HAP-1 (cell line): ENCODE data around the gene PKN3.
"Not testable (repeated sequence)": the region's sequence is repeated elsewhere in the genome, so short reads cannot be mapped to it uniquely, and the experiment has no call there.

Experiments
- DNase-seq, 2 experiments: peaks; one replicate each; pipeline ENCODE4 v3.0.0-alpha.2; 2016 to 2020; ENCODE audit warnings: low spot score in 2 of 2
- H3K27me3 ChIP-seq: fragments of 250-450 bp; sonication (Bioruptor Pico); 2 replicates; pipeline ENCODE4 v1.5.1; 2020; ENCODE audit warnings: low read depth, mild to moderate bottlenecking, moderate library complexity
- H3K36me3 ChIP-seq: fragments of 250-450 bp; sonication (Bioruptor Pico); replicated peaks from 2 replicates; pipeline ENCODE4 v1.5.1; 2020; ENCODE audit warnings: mild to moderate bottlenecking
- H3K4me1 ChIP-seq: fragments of 250-450 bp; sonication (Bioruptor Pico); 2 replicates; pipeline ENCODE4 v1.5.1; 2020; ENCODE audit warnings: mild to moderate bottlenecking
- H3K4me3 ChIP-seq: fragments of 250-450 bp; sonication (Bioruptor Pico); 2 replicates; pipeline ENCODE4 v1.5.1; 2020; ENCODE audit warnings: mild to moderate bottlenecking, moderate library complexity
- H3K9me3 ChIP-seq: fragments of 250-450 bp; sonication (Bioruptor Pico); 2 replicates; pipeline ENCODE4 v1.5.1; 2020; ENCODE audit warnings: mild to moderate bottlenecking, moderate library complexity
- in situ Hi-C: fragments of 300-500 bp; cut with MboI; formaldehyde crosslinking; loops from 3 replicates; pipeline ENCODE4 v1.14.3; 2020; ENCODE audit warnings: low sequenced_read_pairs, inconsistent platforms, mixed read lengths

The PKN3 gene

DNA sequence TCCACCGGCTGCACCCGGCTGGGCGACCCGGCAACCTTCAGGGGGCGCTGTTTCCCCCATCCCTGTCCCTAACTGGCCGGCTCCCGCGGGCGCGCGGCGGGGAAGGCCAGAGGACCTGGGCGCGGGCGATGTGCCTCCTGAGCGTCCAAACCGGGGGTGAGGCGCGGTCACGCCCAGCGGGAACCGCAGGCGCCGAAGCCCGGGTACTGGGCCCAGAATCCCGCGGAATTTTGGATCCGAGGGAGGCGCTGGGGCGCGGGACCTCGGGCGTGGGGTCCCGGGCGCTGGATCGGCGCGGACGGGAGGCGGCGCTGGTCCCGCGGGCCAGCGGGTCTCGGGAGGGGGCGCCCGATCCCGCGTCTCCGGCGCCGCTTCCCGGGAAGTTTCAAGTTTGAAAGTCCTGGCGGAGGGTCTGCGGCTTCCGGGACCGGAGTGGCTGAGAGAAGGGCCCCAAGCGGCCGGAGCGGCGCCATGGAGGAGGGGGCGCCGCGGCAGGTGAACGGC is at the start of gene PKN3:
TSS of gene PKN3 (plus strand) at position 59 of the 504 bp plus-strand sequence. CDS start at position 472, 413 bp downstream.
- no peaks in the 10 kb centered on the region for H3K27me3 ChIP-seq
- in situ Hi-C loops, result no loop called here
- peak; percentile 75 to 97 for DNase-seq

DNA sequence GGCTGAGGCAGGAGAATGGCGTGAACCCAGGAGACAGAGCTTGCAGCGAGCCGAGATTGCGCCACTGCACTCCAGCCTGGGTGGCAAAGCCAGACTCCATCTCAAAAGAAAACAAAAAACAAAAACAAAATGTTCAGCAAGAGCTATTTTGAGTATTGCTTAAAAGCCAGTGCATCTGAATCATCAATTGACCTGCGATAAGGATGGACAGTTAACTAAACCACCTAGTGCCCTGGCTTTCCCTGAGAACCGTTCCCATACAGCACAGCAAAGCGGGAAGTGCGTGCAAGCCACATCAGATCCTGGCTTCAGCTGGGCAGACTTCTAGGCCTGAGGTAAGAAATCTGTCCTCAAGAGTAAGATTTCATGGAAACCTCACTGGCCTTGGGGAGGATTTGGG is 48.4 kb upstream of the PKN3 start:
- no peak overlapping the region for H3K4me3 ChIP-seq
- no peak for DNase-seq
- H3K9me3 ChIP-seq, result no peaks in the 10 kb centered on the region
- peaks cover 6% of the 10 kb centered on the region; the same call in 1 of the 2 replicates for H3K4me1 ChIP-seq
- H3K36me3 ChIP-seq, result peaks cover 6% of the 10 kb centered on the region; the same call in 1 of the 2 replicates
- in situ Hi-C loops, result no loop called here
- no peaks in the 10 kb centered on the region for H3K27me3 ChIP-seq

More for the DNA sequence above, at the start of gene PKN3:
- H3K4me1 ChIP-seq, result peaks cover 3% of the 10 kb centered on the region
- H3K36me3 ChIP-seq, result peaks cover 21% of the 10 kb centered on the region
- peak within 1 kb of the TSS; percentile 87 for H3K4me3 ChIP-seq
- H3K9me3 ChIP-seq, result no peaks in the 10 kb centered on the region

DNA sequence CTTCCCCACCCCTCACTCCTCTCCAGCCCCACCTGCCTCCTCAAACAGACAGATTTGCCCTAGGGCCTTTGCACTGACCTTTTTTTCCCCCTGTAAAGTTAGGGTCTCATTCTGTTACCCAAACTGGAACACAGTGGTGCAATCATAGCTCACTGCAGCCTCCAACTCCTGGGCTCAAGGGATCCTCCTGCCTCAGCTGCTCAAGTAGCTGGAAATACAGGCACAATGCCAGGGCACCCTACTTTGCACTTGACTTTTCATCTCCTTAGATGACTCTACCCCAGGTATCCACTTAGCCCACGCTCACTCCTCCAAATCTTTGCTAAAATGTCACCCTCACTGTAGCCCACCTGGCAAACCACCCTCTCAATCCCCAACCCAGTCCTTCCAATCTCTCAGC is 47.8 kb upstream of the PKN3 start:
- in situ Hi-C loops, result no loop called here
- Histone ChIP-seq H3K9me3 (no peaks in the 10 kb centered on the region), H3K27me3 (no peaks in the 10 kb centered on the region), H3K36me3 (0 out of 2 replicates have a peak, but pooled peaks cover 6% of the 10 kb centered on the region), H3K4me3 (no peak overlapping the region), H3K4me1 (peaks cover 6% of the 10 kb centered on the region; the same call in 1 of the 2 replicates)
- DNase-seq, result no peak

DNA sequence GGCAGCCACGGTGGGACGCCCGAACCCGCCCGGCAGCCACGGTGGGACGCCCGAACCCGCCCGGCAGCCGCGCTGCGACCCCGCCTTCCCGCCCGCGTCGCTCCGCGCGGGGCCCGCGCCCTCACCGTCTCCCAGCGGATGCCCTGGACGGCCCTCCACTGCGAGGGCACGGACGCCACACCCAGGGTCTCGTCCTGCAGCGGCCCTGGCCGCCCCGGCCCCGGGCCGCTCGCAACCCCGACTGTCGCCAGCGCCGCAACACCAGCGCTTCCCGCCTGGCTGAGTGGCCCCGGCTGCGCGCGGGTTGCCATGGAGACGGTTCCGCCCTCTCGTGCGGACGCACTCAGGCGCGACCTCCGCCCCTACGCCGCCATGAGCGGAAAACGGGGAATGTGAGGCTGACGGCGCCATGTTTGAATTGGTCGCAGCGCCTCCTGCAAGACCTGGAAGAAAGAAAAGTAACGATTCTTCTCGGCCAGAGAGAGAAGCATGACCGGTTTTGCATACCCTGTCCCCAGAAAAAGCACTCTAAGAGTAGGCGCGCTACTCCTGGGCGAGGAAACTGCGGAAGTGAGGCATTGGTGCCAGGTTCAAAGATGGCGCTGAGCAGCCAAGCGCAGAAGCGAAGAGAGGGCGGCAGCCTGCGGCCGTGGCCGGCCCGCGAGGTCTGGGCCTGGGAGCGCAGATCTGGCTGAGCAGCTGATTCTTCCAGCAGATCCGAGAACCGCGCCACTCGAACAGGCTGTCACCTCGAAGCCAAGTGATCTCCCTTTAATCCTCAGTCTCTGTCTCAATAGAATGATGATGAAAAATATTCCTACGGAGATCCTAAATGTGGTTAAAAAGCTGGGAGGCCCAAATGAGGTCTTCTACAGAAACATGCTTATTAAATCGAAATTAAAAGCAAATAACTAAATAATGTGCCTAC is 45.6 kb upstream of the PKN3 start, which contains the start of gene DYNC2I2:
TSS of gene DYNC2I2 (minus strand) at position 432 of the 928 bp plus-strand sequence. CDS start at position 311, 121 bp downstream.
- DNase-seq, result peak; percentile 79 to 97
- H3K27me3 ChIP-seq, result no peaks in the 10 kb centered on the region
- H3K36me3 ChIP-seq, result 0 out of 2 replicates have a peak, but pooled peaks cover 6% of the 10 kb centered on the region
- no peaks in the 10 kb centered on the region for H3K9me3 ChIP-seq
- peaks cover 6% of the 10 kb centered on the region; the same call in 1 of the 2 replicates for H3K4me1 ChIP-seq
- H3K4me3 ChIP-seq, result peak within 1 kb of the TSS; percentile 43
- in situ Hi-C loops, result no loop called here

DNA sequence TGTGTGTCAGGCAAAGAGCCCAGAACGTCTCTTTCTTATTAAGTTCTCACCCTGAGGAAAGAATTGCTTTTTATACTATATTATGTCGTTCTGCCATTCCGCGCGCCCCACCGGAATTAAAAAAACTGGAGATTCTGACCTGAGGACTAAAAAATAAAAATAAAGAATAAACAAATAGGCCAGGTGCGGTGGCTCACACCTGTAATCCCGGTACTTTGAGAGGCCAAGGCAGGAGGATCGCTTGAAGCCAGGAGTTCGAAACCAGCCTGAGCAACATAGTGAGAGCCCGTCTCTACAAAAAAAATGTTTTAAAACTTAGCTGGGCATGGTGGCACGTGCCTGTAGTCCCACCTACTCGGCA is 45.0 kb upstream of the PKN3 start:
- Histone ChIP-seq H3K9me3 (no peaks in the 10 kb centered on the region), H3K27me3 (no peaks in the 10 kb centered on the region), H3K4me1 (peaks cover 6% of the 10 kb centered on the region; the same call in 1 of the 2 replicates), H3K36me3 (0 out of 2 replicates have a peak, but pooled peaks cover 6% of the 10 kb centered on the region), H3K4me3 (peak overlapping the region; percentile 43)
- in situ Hi-C loops, result no loop called here
- DNase-seq, result no peak

DNA sequence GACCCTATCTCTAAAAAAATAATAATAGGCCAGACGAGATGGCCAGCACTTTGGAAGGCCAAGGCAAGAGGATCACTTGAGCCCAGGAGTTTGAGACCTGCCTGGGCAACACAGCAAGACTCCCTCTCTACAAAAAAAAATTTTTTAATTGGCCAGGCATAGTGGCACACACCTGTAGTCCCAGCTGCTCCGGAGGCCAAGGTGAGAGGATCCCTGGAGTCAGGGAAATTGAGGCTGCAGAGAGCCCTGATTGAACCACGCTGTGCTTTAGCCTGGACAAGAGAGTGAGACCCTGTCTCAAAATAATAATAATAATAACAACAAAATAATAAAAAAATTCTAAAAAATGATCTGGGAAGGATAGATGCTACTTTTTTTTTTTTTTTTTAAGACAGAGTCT is 44.5 kb upstream of the PKN3 start:
- no peaks in the 10 kb centered on the region for H3K9me3 ChIP-seq
- H3K4me3 ChIP-seq, result no peak overlapping the region
- H3K27me3 ChIP-seq, result no peaks in the 10 kb centered on the region
- peaks cover 6% of the 10 kb centered on the region; the same call in 1 of the 2 replicates for H3K4me1 ChIP-seq
- in situ Hi-C loops, result no loop called here
- 0 out of 2 replicates have a peak, but pooled peaks cover 6% of the 10 kb centered on the region for H3K36me3 ChIP-seq
- DNase-seq, result no peak

DNA sequence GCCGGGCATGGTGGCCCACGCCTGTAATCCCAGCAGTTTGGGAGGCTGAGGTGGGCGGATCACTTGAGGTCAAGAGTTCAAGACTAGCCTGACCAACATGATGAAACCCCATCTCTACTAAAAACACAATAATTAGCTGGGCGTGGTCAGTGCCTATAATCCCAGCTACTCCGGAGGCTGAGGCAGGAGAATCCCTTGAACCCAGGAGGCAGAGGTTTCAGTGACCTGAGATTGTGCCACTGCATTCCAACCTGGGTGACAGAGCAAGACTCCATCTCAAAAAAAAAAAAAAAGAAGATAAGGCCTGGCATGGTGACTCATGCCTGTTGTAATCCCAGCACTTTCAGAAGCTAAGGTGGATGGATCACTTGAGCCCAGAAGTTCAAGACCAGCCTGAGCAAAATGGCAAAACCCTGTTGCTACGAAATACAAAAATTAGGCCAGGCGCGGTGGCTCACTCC is 35.8 kb upstream of the PKN3 start:
- H3K4me3 ChIP-seq, H3K9me3 ChIP-seq, in situ Hi-C loops, DNase-seq, H3K27me3 ChIP-seq, H3K36me3 ChIP-seq, H3K4me1 ChIP-seq: not testable (repeated sequence)

DNA sequence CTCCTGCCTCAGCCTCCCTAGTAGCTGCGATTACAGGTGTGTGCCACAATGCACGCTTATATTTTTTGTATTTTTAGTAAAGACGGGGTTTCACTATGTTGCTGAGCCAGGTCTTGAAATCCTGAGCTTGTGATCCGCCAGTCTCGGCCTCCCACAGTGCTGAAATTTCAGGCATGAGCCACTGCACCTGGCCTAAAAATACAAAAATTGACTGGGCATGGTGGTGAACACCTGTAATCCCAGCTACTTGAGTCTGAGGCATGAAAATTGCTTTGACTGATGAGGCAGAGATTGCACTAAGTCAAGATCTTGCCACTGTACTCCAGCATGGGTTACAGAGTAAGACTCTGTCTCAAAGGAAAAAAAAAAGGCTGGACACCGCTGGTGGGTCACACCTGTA is 32.5 kb upstream of the PKN3 start:
- Histone ChIP-seq H3K9me3 (no peaks in the 10 kb centered on the region), H3K36me3 (no peaks in the 10 kb centered on the region), H3K4me3 (no peak overlapping the region), H3K4me1 (no peaks in the 10 kb centered on the region), H3K27me3 (no peaks in the 10 kb centered on the region)
- in situ Hi-C loops, result no loop called here
- no peak for DNase-seq

DNA sequence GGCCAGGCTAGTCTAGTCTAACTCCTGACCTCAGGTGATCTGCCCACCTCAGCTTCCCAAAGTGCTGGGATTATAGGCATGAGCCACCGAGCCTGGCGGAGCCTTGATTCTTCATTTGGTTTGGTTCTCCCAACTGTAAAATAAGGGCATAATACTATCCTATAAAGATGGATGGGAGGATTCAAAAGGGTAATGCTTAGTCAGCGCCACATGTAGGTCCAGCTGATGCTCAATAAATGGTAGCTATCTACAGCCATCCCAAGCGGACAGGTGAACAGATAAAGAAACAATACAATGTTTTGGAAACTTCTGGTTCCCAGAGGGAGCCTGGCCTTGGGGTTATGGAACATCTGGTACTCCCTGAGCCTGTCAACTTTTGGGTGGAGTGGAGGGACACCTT is 26.9 kb upstream of the PKN3 start:
- in situ Hi-C loops, result no loop called here
- Histone ChIP-seq H3K4me3 (no peak overlapping the region), H3K9me3 (no peaks in the 10 kb centered on the region), H3K36me3 (no peaks in the 10 kb centered on the region), H3K4me1 (no peaks in the 10 kb centered on the region), H3K27me3 (no peaks in the 10 kb centered on the region)
- DNase-seq, result no peak

DNA sequence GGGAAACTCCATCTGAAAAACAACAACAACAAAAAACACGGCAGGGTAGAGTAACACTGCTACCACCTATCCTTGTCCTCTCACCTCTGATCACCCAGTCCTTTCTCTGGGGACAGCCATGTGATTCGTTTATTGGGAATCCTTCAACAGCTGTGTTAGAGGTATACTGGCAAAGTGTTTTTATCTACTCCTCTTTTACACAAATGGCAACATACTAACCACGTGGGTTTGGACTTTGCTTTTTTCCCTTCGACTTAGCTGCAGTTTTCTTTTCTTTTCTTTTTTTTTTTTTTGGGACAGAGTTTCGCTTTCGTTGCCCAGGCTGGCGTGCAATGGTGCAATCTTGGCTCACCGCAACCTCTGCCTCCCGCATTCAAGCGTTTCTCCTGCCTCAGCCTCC is 24.5 kb upstream of the PKN3 start:
- Histone ChIP-seq H3K4me1 (0 out of 2 replicates have a peak, but pooled peaks cover under 1% of the 10 kb centered on the region), H3K4me3 (no peak overlapping the region)
- in situ Hi-C loops, result no loop called here

DNA sequence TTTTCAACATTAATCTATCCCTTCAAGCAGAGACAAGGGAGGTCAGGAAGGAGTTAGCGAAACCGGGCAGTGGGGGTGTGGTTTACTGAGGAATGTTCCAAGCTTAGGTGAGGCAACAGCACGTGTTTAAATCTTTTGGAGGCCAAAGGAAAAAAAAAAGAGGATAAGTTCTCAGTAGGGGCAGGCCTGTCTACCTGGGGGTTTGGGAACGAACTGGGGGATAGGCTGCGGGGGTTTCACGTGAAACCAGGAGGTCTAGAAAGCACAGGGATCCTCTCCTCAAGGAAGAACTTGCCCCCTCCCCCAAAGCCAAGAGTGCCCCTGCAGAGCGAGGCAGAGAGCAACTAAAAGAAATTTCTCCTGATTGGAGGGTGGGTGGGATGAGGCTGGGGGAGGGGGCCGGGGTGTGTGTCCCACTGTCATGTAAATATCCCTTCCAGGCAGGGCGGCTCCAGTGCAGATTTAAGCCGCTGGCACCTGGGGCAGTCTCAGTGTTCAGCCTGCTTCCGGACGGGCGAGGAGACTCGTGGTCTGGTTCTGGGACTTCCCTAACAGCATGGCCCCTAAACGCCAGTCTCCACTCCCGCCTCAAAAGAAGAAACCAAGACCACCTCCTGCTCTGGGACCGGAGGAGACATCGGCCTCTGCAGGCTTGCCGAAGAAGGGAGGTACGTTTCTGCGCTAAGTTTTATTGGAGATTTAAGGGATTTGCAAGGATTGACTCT is 18.8 kb upstream of the PKN3 start:
- Histone ChIP-seq H3K4me3 (peak overlapping the region; percentile 61), H3K9me3 (no peaks in the 10 kb centered on the region), H3K4me1 (peaks cover 30% of the 10 kb centered on the region), H3K27me3 (no peaks in the 10 kb centered on the region), H3K36me3 (peaks cover 16% of the 10 kb centered on the region)
- peak; percentile 96 for DNase-seq
- in situ Hi-C loops, result no loop called here

More for the DNA sequence above, 24.5 kb upstream of the PKN3 start:
- no peaks in the 10 kb centered on the region for H3K9me3 ChIP-seq
- H3K27me3 ChIP-seq, result no peaks in the 10 kb centered on the region
- DNase-seq, result no peak
- H3K36me3 ChIP-seq, result no peaks in the 10 kb centered on the region

DNA sequence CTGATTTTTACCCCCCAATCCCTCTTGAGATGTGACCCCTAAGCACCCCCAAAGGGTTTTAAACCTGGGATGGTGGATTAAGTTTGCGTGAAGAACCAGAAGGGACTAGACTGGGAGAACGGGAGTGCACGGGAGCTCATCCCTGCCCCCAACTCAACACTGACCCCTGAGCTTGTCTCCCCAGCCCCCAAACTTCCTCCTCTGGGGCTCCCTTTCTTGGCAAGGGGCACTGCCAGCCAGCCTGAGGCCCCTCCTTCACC is 18.3 kb upstream of the PKN3 start:
- in situ Hi-C loops, result no loop called here
- peaks cover 16% of the 10 kb centered on the region for H3K36me3 ChIP-seq
- H3K9me3 ChIP-seq, result no peaks in the 10 kb centered on the region
- peak overlapping the region; percentile 61 for H3K4me3 ChIP-seq
- H3K4me1 ChIP-seq, result peaks cover 32% of the 10 kb centered on the region
- no peaks in the 10 kb centered on the region for H3K27me3 ChIP-seq
- no peak for DNase-seq

DNA sequence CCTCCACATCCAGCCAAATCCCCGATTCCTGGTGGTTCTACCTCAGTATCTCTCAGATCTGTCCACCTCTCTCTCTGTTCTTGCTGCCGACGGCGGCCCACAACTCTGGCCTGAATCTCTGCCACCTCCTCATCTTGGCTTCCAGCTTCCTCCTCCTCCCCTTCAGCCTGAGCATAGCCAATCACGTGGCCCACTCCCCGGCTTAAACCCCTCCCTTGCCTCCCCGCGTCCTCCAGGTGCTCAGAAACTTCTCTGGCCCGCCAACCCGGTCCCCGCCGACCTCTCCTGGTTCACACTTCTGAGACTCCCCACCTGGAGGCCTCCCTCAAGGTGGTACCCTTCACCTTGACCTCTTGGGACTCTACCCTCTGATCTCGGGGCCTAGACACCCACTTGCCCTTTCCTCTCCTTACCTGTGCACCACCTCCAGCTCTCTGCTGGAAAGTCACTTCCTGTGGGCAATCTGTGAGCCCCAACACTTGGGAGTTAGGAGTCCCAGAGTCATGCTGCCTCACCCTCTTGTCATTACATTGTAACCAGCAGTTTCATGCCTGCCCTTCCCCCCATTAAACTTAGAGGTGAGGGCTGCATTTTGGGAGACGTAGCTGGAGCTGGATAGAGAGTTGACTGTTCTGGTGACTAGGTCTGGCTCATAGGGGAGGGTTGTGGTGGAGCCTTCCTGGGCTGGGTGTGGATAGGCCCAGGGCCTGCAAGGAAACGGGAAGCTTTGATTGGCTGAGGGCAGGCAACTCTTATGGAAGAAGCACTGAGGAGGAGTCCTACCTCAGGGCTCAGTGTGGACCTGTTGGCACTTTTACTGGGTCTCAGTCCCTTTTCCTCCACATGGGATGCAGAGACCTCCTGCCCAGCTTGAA is 17.7 kb upstream of the PKN3 start:
- H3K4me1 ChIP-seq, result peaks cover 32% of the 10 kb centered on the region
- peak; percentile 90 to 91 for DNase-seq
- H3K9me3 ChIP-seq, result no peaks in the 10 kb centered on the region
- H3K27me3 ChIP-seq, result no peaks in the 10 kb centered on the region
- in situ Hi-C loops, result no loop called here
- H3K4me3 ChIP-seq, result peak overlapping the region; percentile 61
- H3K36me3 ChIP-seq, result peaks cover 16% of the 10 kb centered on the region
